Measurements from ENCODE around the gene BCAR1. TPM values are rescaled to one million over a fixed set of nuclear protein-coding genes. Genes with fewer than 3 reads are reported as not detected.

The BCAR1 gene
- total and polyA plus RNA-seq, 2 experiments from 2014 or later = 37.9 to 140 TPM

GRCh38 chr16:75272097-75272551, 20.7 kb upstream of the BCAR1 start (continued):
- TF ChIP-seq ZNF462 (CRISPR knock-in tag; IDR thresholded peaks at IDR 0.05) (no peak), NANOG (IDR thresholded peaks at IDR 0.05; ENCODE audit: borderline replicate concordance) (no peak), JUNB (IDR thresholded peaks at IDR 0.05; ENCODE audit: unreplicated experiment) (no peak), CREB1 (CRISPR knock-in tag; IDR thresholded peaks at IDR 0.05; ENCODE audit: low read depth) (no peak)

- no peak overlapping the region for H3K27ac ChIP-seq (ENCODE audit: low read depth)
- no peak overlapping the region for H2AFZ ChIP-seq
- H3K9me2 ChIP-seq (ENCODE audit: insufficient read depth) = no peaks in the 10 kb centered on the region
- H4K20me1 ChIP-seq (replicated peaks; ENCODE audit: insufficient read depth) = no peaks in the 10 kb centered on the region
- H3K4me1 ChIP-seq (ENCODE audit: insufficient read depth) = no peaks in the 10 kb centered on the region
- 0 out of 2 replicates have a peak, but pooled peaks cover 2% of the 10 kb centered on the region for H3F3A ChIP-seq (replicated peaks; ENCODE audit: low read depth)
- no peak overlapping the region for H3K27ac Mint-ChIP-seq
- DNase-seq (ENCODE audit: low spot score) = no peak
- H3K27me3 Mint-ChIP-seq (ENCODE audit: insufficient read depth, low read depth, poor library complexity) = peaks cover 8% of the 10 kb centered on the region
- H3K27me3 ChIP-seq (ENCODE audit: insufficient read depth) = no peaks in the 10 kb centered on the region
- no peak overlapping the region for H3K4me3 ChIP-seq
- H3K79me2 ChIP-seq (replicated peaks; ENCODE audit: insufficient read depth) = no peaks in the 10 kb centered on the region
- H3K4me3 Mint-ChIP-seq = no peak overlapping the region
- no peaks in the 10 kb centered on the region for H3K36me3 Mint-ChIP-seq (ENCODE audit: low read depth)
- no peak overlapping the region for H3K4me2 ChIP-seq
- no peak for ATAC-seq
- H3K4me1 Mint-ChIP-seq = peaks cover 6% of the 10 kb centered on the region
- no peaks in the 10 kb centered on the region for H3K36me3 ChIP-seq (ENCODE audit: insufficient read depth)
- no peaks in the 10 kb centered on the region for H3K9me3 Mint-ChIP-seq
- TF ChIP-seq EZH2phosphoT487 (IDR thresholded peaks at IDR 0.05; ENCODE audit: unreplicated experiment) (no peak), ZNF331 (CRISPR knock-in tag; IDR thresholded peaks at IDR 0.05; ENCODE audit: low read depth) (no peak), ZNF114 (CRISPR knock-in tag; IDR thresholded peaks at IDR 0.05) (no peak), CTCF (conservative IDR thresholded peaks at IDR 0.05; ENCODE audit: low read depth in 2 of 2) (no peak)
Observed at GRCh38 chr16:75271441-75272096, 20.1 kb upstream of the BCAR1 start.
